OCI-LY3 (cell line): ENCODE measurements around the gene F13A1.

Experiments used
- EZH2phosphoT487 ChIP-seq: fragments of 200-600 bp; shearing (Covaris generic); IDR thresholded peaks from 2 replicates; pipeline ENCODE4 v1.6.1; 2018; ENCODE audit warnings: antibody characterized with exemption, mixed run types, low read depth
- TF ChIP-seq, protein P1 (sequence below): fragments of 200-600, 300-600 bp; sonication (generic); IDR thresholded peaks from 2 replicates; pipeline ENCODE4 v1.5.1; 2014; ENCODE audit warnings: antibody characterized with exemption, low read length, low read depth

DNA sequence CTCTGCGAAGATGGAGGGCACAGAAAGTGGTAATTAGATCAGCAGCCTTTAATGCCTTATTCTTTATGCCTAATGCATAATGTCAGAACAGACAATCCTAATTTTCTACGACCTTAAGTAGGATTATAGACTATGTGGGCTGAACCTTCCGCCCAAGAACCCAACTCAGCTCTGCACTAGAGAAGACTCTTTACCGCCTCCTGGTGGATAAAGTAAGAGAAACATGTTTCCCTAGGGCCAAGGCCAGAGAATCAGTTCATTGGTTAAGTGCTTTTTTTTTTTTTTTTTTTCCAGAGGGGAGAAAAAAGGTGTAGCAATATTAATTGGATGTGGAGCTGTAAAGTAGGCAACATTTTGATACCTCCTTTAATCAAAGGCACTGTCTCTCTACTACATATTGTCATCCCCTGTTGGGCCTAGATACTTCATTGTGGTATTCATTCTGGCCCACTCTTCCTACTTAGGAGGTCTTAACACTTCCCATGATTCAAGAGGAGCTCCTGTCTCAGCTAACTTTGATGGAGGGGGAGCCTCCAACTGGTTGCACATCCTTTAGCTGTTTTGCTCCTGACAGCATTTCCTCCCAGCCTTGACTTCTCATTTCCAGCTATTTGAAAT is 188.9 kb downstream of the F13A1 start:
- TF ChIP-seq, protein P1, sequence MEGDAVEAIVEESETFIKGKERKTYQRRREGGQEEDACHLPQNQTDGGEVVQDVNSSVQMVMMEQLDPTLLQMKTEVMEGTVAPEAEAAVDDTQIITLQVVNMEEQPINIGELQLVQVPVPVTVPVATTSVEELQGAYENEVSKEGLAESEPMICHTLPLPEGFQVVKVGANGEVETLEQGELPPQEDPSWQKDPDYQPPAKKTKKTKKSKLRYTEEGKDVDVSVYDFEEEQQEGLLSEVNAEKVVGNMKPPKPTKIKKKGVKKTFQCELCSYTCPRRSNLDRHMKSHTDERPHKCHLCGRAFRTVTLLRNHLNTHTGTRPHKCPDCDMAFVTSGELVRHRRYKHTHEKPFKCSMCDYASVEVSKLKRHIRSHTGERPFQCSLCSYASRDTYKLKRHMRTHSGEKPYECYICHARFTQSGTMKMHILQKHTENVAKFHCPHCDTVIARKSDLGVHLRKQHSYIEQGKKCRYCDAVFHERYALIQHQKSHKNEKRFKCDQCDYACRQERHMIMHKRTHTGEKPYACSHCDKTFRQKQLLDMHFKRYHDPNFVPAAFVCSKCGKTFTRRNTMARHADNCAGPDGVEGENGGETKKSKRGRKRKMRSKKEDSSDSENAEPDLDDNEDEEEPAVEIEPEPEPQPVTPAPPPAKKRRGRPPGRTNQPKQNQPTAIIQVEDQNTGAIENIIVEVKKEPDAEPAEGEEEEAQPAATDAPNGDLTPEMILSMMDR: peak; percentile 52
- TF ChIP-seq EZH2phosphoT487: no peak
